GM18505 (cell line): ENCODE data around the gene MDC1.
A peak's percentile ranks its signal among the peaks of the same experiment; 100 is the strongest.
"Not testable (repeated sequence)": the region's sequence is repeated elsewhere in the genome, so short reads cannot be mapped to it uniquely, and the experiment has no call there.

Source experiments
- ATAC-seq: cut with Tn5 transposase; IDR thresholded peaks from one replicate; pipeline ENCODE4 v1.9.1; 2021; ENCODE audit not compliant: unreplicated experiment
- POLR2A ChIP-seq: IDR thresholded peaks from 4 replicates; pipeline ENCODE4 v1.6.1; 2011; ENCODE audit warnings: borderline replicate concordance; ENCODE audit not compliant: insufficient read depth, insufficient read length; ENCODE audit errors: extremely low read depth

The MDC1 gene, protein sequence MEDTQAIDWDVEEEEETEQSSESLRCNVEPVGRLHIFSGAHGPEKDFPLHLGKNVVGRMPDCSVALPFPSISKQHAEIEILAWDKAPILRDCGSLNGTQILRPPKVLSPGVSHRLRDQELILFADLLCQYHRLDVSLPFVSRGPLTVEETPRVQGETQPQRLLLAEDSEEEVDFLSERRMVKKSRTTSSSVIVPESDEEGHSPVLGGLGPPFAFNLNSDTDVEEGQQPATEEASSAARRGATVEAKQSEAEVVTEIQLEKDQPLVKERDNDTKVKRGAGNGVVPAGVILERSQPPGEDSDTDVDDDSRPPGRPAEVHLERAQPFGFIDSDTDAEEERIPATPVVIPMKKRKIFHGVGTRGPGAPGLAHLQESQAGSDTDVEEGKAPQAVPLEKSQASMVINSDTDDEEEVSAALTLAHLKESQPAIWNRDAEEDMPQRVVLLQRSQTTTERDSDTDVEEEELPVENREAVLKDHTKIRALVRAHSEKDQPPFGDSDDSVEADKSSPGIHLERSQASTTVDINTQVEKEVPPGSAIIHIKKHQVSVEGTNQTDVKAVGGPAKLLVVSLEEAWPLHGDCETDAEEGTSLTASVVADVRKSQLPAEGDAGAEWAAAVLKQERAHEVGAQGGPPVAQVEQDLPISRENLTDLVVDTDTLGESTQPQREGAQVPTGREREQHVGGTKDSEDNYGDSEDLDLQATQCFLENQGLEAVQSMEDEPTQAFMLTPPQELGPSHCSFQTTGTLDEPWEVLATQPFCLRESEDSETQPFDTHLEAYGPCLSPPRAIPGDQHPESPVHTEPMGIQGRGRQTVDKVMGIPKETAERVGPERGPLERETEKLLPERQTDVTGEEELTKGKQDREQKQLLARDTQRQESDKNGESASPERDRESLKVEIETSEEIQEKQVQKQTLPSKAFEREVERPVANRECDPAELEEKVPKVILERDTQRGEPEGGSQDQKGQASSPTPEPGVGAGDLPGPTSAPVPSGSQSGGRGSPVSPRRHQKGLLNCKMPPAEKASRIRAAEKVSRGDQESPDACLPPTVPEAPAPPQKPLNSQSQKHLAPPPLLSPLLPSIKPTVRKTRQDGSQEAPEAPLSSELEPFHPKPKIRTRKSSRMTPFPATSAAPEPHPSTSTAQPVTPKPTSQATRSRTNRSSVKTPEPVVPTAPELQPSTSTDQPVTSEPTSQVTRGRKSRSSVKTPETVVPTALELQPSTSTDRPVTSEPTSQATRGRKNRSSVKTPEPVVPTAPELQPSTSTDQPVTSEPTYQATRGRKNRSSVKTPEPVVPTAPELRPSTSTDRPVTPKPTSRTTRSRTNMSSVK (N-terminal part only)

DNA sequence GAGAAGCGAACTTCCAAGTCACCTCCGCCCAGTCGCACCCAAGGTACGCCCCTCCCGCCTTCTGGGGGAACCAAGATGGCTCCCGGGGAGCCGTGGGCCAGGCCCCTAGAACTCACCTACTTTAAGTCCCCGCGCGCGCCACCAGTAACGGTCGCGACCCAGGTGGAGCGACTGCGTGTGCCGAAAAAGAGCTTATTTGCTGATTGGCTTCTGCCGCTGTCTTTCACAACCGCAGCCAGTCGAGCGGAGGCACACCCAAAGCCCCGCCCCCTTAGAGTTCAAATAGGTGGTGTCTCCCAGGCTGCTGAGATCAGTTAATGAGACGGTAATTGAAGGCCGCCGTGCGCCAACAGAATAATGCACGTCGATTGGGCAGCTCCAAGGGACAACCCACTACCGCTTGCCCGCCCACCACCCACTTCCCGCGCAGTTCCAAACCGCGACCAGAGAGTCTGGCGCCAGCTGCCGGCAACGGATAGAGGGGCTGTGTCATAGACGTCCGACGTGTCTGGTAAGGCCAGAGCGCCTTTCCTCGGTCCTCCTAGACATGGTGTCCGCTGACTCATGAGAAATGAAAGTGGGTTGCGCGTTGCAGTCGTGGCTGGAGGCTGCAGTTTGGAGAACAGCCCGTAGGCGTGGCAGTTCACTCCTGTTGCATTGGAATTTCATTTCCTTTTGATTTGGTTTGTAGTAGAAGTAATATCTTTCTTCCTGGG, at the start of gene MDC1:
MDC1 (minus strand) TSS at position 153 of the 716 bp plus-strand sequence. CDS start 2,106 bp downstream, outside the sequence.
- peak; percentile 60 for ATAC-seq
- TF ChIP-seq POLR2A = peak; percentile 91

DNA sequence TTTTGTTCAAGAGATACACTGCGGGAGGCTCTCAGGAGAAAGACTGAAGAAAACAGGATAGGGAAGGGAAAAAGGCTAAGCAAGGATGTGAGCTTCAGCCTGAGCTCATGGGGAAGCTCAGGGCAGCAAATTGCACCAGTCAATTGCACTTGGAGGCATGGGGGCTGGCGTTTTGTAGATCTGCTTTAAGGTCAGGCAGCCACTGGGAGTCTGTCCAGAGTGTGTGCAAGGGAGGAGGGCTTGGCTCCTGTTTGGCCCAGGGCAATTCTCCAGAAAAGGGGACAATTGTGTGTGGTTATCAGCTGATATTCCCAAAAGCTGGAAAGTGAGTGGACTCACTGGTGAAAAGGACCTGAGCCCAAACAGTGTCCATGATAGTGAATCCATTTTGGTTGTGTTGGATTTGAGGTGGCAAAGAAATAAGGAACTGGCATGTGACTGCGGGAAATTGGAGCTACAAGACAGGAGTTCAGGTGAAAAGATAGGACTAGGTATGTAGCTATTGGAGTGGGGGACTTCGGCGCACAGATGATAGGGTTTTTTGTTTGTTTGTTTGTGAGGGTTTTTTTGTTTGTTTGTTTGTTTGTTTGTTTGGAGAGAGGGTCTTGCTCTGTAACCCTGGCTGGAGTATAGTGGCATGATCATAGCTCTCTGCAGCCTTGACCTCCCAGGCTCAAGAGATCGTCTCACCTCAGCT, 49.5 kb upstream of the MDC1 start:
- no peak for ATAC-seq
- TF ChIP-seq POLR2A = no peak

GRCh38 chr6:30765495-30765894, 48.4 kb upstream of the MDC1 start:
- not testable (repeated sequence) for ATAC-seq

DNA sequence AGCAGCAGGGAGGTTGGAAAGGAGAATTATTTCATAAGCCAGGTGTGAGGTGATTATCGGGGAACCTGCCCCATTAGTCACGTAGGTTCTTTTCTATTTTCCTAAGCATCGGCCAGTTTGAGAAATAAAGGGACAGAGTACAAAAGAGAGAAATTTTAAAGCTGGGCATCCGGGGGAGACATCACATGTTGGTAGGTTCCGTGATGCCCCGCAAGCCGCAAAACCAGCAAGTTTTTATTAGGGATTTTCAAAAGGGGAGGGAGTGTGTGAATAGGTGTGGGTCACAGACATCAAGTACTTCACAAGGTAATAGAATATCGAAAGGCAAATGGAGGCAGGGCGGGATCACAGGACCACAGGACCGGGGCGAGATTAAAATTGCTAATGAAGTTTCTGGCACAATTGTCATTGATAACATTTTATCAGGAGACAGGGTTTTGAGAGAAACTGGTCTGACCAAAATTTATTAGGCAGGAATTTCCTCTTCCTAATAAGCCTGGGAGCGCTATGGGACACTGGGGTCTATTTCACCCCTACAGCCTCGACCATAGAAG, 47.5 kb upstream of the MDC1 start:
- not testable (repeated sequence) for ATAC-seq

DNA sequence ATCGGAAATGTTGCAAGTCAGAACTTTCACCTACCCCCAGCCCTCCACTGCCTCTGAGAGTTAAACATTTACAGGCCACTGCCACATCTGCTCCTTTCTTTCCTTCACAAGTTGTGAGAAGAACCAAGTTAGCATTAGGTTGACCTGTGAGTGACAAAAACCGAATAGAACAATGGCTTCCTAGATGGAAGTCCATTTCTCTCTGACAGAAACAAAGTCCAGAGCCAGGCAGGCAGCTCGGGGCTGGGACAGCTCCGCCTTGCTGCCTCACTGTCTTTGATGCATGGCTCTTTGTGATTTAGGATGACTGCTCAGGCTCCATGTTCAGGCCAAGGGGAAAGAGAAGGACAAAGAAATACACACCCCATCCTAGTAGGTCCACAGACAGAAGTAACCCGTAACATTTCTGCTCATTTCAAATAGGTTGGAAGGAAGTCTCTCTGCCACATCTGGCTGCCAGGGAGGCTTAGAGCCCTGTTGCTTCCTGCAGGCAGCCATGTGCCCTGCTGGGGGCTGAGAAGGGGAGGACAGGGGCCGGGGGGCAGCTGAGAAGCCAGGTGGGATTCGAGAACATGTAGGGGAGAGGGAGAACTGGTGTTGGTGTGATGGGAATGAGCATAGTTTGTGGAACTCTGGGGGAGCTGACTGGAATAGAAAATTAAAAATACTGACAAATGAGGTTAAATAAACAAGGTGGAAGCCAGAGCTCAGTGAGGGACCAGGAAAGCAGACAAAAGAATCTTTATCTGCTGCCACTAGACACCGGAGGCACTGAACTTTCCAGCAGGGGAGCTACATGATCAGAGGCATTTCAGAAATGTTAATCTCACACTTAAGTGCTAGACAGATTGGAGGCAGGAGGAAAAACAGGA, 46.8 kb upstream of the MDC1 start:
- no peak for ATAC-seq
- TF ChIP-seq POLR2A = no peak

GRCh38 chr6:30763155-30763617, 46.1 kb upstream of the MDC1 start:
- no peak for ATAC-seq
- no peak for TF ChIP-seq POLR2A

- no peak for ATAC-seq
- TF ChIP-seq POLR2A = no peak
These were observed 44.8 kb upstream of the MDC1 start for GRCh38 chr6:30761791-30762429.

DNA sequence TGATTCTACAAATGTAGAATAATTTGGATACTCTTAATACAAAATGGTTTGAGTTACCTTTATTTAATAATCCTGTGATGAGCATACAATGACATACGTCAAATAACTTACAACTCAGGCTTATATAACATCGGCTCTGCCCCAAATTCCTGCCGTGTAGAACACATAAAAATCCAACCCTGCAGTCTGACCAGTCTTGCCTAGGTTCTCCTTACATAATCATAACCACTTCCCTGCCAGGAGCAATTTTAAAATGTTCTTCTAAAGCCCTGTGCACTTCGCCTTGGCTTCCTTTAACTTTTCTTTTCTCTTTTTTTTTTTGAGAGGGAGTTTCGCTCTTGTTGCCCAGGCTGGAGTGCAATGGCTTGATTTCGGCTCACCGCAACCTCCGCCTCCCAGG, 43.5 kb upstream of the MDC1 start:
- ATAC-seq = no peak
- no peak for TF ChIP-seq POLR2A

- no peak for ATAC-seq
- TF ChIP-seq POLR2A = no peak
These were observed 42.6 kb upstream of the MDC1 start for GRCh38 chr6:30759575-30760239.

DNA sequence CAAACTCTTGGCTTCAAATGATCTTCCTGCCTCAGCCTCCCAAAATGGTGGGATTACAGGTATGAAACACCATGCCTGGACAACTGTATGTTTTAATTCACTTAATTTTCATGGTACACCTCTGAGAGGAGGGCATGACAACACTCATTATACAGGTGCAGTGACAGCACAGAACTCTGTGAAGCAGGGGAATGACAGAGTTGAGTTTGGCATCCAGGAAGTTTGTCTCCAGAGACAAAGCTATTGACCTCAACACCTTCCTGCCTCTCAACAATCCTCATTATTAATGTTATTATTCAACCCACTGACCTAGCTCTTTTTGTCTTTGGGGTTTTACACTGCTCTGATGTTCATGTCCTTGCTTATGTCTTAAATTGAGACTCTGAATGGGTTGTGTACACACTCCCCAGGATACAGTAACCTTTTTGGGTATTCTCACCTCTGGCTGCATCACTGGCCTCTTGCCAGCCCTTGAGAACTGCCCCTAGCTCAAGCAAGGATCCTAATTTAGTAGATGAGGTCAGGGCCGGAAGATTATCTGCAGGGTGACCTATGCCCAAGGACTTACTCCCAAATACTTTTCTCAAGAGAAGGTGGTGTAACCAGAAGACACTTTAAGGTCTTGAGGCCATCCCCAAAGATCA, 40.3 kb upstream of the MDC1 start:
- ATAC-seq = no peak
- TF ChIP-seq POLR2A = no peak

GRCh38 chr6:30756405-30757003, 39.4 kb upstream of the MDC1 start:
- ATAC-seq = not testable (repeated sequence)
